HG03103 (cell line): Measurements from ENCODE around the gene ANKRD65.
"Not testable (repeated sequence)": the region's sequence is repeated elsewhere in the genome, so short reads cannot be mapped to it uniquely, and the experiment has no call there.

Experiments used
- ATAC-seq: cut with Tn5 transposase; IDR thresholded peaks from one replicate; pipeline ENCODE4 v1.9.1; 2021; ENCODE audit warnings: low read depth; ENCODE audit not compliant: unreplicated experiment

Gene ANKRD65

GRCh38 chr1:1399187-1399871, 21.7 kb downstream of the ANKRD65 start, which contains the start of gene CCNL2:
Gene CCNL2 (minus strand): TSS chr1:1399335. CDS start chr1:1399306, 29 bp downstream.
- peak; percentile 92 for ATAC-seq

DNA sequence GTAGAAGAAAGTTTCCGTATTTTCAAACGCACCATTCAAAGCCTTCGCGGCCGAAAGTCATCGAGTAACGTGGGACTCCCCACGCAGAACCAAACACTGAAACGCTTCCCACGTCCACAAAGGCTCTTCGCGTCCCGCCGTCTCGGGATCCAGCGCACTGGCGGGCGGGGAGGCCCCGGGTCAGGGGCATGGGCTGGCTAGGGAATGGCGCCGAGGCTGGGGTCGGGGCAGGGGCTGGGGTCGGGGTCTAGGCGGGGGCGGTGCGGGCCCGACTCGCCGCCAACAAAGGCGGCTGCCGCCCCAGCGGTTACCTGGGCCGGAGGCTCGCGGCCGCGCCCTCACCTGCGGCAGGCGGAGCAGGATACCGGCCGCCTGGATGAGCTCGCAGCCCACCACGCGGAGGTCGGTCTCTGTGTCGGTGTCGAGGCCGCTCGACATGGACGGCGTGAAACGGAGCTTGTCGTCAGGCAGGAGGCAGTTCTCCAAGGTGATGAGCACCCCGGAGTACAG, 22.3 kb downstream of the ANKRD65 start:
- ATAC-seq: peak; percentile 1

DNA sequence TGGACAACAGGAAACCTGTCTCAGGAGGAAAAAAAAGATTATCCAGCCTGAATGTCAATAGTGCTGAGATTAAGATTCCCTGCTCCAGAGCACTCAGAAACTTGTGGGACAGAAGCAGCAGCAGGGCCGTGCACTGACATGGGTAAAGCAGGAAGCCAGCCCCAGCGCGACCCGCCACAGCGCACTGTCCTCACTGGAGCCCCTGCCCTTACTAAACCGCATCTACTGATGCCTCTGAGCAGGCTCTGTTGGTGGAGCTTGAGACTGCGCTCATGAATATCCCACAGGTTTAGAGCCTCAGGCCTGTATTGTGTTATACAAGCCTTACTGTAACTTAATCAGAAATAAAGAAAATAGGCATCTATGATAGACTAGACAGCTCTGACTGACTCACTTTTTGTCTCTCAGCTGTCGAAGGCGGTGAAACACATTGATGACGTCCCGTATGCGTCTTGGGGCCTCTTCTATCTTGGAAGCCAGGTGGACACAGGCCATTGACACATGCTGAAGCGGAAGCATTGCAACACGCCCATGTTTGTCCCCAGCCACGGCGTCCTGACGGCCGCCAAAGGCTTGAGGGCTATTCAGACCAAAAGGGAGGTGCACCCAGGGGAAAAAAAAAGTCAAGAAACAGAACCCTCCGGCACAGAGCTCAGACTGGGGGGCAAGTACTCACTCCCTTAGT, 23.1 kb downstream of the ANKRD65 start:
- ATAC-seq: no peak

DNA sequence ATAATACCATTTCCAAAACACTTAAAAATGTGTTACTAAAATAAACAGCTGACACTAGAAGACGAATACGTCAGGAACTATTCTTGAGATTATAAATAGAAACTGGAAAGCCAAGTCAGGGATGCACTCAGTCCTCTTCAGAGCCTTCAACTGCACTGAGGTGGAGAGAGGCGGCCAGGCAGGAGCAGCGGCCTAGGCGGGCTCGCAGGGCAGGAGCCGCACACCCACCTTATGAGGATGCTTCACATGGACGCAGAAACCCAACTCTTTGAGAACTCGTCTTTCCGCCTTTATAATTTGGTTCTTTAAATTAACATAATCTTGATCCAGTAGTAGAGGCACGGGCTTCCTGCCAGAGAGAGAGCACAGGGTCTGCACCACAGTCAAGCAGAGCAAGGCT, 25.9 kb downstream of the ANKRD65 start:
- no peak for ATAC-seq

DNA sequence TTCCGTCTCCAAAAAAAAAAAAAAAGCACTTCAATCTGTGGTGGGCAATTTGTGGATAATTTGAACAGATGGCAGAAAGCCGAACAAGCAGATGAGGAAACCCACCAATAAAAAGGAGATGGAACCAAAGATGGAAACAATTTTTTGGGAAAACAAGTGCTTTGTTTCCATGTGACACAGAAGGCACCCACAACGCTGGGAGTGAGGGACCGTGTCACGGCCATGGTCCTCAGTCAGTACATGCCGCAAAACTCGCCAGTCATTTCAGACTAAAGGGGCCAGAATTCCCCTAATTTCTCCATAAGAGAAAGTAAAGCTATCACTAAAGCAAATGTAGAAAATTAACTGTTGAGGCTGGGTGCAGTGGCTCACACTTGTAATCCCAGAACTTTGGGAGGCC, 27.0 kb downstream of the ANKRD65 start:
- ATAC-seq: no peak

GRCh38 chr1:1393428-1393827, 27.6 kb downstream of the ANKRD65 start:
- ATAC-seq: no peak

- ATAC-seq: no peak
Observed at GRCh38 chr1:1393014-1393413, 28.1 kb downstream of the ANKRD65 start.

- no peak for ATAC-seq
Observed at GRCh38 chr1:1391225-1391624, 29.9 kb downstream of the ANKRD65 start.

DNA sequence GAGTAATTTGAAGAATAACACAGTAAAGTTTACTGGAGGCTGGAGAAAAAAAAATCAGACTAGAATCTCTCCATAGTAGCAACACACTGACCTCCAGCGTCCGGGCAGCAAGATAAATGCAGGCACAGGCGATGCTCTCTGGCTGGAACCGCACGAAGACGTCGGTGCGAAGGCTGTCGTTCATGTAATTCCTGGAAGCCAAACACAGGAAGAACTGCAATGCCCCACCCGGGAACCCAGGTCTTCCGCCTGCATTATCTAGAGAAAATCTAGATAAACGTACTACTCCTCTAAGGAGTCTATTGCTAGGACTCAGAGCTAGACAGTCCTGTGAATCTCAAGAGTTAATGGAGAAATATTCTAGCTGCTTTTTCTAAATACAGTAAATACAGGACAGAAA, 30.4 kb downstream of the ANKRD65 start:
- no peak for ATAC-seq

GRCh38 chr1:1388078-1388472, 33.0 kb downstream of the ANKRD65 start:
- no peak for ATAC-seq

DNA sequence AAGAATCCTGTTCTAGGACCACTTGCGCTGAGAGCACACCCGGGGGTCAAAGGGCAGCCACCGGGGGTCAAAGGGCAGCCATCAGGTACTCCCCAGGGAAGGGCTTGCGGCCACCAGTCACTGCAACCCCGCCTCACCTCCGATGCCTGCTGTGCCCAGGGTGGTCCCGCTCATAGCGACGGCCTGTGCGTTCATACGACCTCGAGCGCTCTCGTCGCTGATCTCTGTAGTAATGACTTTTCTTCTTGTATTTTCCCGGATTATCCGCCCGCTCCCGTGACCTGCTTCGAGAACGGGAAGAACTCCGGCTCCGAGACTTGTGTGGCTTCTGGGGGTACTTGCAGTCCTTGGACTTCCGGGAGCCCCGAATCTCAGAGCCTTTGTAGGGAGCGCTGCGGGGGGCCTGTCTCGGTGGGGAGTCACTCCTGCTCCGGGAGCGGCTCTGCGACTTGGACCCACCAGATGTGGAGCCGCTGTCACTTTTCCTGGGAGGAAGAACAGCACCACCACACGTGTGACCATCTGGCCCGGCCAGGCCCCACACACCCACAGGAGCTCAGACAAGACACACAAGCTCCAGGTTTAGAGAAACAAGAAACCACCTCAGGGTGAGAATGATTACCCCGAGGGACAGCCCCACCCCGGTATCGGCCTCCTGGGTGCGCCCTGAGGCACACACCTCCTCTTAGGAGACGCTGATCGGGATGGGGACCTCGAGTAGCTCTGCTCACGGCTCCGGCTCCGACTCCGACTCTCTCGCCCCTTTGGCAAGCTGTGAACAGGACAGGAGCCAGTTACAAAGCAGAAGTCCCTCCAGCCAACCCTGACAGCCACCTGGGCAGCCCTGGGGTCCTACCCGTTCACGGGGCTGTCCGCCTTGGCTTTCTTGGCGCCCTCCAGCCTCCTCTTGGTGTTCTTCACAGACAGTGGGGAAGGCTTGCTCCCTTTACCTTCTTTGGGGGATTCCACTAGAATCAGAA, 33.7 kb downstream of the ANKRD65 start:
- no peak for ATAC-seq

GRCh38 chr1:1385931-1386330, 35.1 kb downstream of the ANKRD65 start:
- ATAC-seq: no peak

DNA sequence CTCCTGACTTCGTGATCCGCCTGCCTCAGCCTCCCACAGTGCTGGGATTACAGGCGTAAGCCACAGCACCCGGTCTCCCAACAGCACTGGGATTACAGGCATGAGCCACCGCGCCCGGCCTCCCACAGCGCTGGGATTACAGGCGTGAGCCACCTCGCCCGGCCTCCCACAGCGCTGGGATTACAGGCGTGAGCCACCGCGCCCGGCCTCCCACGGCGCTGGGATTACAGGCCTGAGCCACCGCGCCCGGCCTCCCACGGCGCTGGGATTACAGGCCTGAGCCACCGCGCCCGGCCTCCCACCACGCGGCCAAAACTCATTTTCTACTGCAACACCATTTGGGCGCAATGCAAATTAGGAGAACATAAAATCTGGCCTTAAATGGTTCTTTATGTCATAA, 35.7 kb downstream of the ANKRD65 start:
- ATAC-seq: not testable (repeated sequence)

GRCh38 chr1:1381294-1381693, 39.8 kb downstream of the ANKRD65 start:
- ATAC-seq: no peak

GRCh38 chr1:1380860-1381259, 40.2 kb downstream of the ANKRD65 start:
- no peak for ATAC-seq

DNA sequence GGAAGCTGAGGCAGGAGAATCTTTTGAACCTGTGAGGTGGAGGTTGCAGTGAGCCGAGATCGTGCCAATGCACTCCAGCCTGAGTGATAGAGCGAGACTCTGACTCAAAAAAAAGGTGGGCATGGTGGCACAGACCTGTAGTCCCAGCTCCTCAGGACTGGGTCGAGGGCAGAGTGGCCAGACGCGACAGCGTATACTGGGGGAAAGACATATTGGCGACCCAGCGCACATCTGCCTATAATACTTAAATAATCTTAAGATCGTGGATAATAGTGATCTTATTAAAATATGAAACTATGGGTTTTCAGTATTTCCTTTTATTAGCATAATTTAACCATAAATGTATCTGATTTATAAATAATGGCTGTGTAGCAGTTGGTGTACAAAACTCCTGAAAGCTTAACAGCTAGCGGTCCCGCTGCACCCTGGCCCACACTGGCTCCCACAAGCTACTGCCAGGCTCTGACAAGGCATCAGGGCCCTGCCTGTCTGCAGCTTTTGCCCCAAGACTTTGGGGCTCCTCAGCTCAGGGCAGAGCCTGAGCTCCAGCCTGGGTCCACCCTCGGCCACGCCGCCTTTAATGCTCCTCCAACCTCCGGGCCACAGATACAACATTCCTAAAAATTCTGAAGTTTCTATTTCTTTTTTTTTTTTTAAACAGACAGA, 43.4 kb downstream of the ANKRD65 start:
- no peak for ATAC-seq

DNA sequence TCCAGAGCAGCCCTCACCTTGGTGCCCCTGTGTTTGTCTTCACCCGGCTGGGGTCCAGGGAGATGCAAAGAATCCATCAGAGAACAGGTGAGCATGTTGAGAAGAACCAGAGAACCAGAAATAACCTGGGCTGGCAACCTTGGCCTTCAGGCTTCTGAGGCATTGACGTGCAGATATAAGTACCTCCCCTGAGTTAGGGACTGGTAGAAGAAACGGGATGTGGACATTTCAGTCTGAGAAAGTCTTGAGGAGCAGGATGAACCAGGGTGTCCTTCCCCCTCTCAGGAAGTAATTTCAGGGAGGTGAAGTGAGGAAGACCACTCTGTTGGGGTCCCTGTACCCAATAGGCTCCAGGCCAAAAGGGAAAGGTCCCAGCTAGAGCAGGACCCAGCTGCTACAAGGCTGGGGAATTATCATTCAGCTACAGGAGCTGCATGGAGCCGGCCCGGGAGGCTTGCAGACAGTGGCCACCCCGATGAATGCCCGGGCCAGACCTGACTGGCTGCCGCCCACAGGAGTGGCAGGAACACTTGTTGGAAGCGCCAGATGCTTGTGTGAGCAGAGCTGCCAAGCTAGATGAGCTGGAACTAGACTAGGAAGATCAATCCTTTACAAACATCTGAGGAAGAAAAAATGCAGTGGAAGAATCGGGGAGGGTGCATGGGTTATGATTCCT, 44.4 kb downstream of the ANKRD65 start:
- no peak for ATAC-seq

- peak; percentile 80 for ATAC-seq
Observed at GRCh38 chr1:1374929-1375662, 46.0 kb downstream of the ANKRD65 start, which contains the start of gene AURKAIP1. Gene AURKAIP1 (minus strand): TSS chr1:1375207. CDS start chr1:1374756, 451 bp downstream.

- ATAC-seq: no peak
Observed at GRCh38 chr1:1374589-1374928, 46.5 kb downstream of the ANKRD65 start.
